ENCODE measurements around the gene CRIP1.

CRIP1 gene

GRCh38 chr14:105491366-105491973 lies 4.8 kb downstream of the CRIP1 start:
- FAIRE-seq (no peak), DNase-seq (ENCODE audit: insufficient read length, low spot score) (peak; percentile 66)

- FAIRE-seq = no peak
- no peak for DNase-seq (ENCODE audit: insufficient read length, low spot score)
These were observed 5.6 kb downstream of the CRIP1 start for GRCh38 chr14:105492031-105492970.

DNA sequence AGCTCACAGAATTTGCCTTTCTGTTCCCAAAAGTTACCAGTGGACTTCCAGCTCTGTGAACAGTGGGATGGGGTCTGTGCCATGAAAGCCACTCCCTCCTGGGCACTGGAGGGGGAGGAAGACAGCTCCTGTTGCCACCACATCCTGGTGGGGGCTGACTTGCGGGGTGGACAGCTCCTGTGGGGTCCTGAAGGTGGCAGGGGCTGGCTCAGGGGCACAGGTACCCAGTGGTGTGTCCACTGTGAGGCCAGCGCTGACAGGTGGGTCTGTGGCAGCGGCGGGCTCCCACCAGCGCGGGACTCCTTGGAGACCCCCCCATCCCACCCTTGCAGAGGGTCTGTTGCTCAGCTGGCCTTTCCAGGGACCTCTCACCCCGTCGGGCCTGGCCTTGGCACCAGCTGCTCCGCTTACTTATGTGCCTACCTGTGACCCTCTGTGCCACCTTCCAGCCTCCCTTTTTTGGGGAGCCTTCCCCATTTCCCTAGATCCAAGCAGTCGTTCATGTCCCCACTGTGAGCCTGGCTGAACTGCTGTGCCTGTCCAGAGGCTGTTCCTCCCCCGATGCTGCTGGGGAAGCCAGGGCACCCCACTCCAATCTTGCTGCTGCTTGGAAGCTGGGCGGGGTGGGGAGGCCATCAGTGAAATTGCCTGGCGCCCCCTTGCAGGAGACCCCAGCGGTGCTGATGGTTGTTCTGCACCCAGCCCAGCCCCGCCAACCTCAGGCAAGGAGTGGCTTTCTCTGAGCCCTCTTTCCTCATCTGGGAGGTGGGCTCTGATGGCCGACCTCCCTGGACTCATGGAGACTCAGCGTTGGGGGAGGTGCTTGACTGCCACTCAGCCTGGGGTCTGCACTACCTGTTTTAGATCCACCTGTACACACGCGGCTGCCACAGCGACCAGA lies 6.5 kb downstream of the CRIP1 start:
- DNase-seq (ENCODE audit: insufficient read length, low spot score) (no peak), FAIRE-seq (no peak)

GRCh38 chr14:105493921-105494605 lies 7.4 kb downstream of the CRIP1 start:
- DNase-seq (ENCODE audit: insufficient read length, low spot score) (no peak), FAIRE-seq (no peak)

GRCh38 chr14:105494606-105494929 lies 7.9 kb downstream of the CRIP1 start:
- FAIRE-seq (no peak), DNase-seq (ENCODE audit: insufficient read length, low spot score) (no peak)

DNA sequence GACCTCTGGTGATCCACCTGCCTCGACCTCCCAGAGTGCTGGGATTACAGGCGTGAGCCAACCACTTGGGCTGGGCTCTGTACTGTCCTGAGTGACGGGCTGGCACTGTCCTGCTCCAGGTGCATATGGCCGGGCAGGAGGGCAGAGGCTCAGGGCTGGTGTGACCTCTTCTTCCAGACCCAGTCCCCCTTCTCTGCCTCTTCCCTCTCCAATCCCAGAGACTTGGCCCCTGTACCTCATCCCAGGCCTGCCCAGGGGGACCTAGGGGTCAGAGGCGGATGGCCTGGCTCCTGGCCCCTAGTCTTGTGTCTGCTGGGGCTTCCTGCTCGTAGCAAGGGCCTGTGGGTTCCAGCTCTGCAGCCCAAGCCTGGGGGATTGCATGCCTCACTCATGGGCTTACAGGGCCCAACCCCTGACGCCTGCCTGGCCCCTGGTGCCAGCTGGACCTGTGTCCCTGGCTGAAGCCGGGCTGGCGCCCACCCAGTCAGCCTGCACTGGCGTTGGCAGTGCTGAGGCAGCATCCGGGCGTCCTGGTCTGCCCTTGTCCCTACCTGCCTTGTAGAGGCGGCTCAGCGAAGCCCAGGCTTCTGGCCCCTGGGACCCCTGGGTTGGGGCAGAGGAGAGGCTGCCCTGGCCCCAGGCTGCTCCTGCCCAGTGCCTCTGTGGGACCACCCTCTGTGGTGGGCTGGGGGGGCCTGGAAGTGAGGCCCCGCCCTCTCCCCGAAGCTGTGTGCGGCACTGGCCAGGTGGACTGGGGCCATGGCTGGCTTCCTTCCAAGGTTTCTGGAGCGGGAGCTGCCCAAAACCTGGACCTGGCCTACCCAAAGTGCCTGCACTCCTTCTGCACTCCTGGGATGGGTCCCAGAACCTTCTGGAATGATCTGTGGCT lies 8.7 kb downstream of the CRIP1 start:
- no peak for DNase-seq (ENCODE audit: insufficient read length, low spot score)
- no peak for FAIRE-seq

DNA sequence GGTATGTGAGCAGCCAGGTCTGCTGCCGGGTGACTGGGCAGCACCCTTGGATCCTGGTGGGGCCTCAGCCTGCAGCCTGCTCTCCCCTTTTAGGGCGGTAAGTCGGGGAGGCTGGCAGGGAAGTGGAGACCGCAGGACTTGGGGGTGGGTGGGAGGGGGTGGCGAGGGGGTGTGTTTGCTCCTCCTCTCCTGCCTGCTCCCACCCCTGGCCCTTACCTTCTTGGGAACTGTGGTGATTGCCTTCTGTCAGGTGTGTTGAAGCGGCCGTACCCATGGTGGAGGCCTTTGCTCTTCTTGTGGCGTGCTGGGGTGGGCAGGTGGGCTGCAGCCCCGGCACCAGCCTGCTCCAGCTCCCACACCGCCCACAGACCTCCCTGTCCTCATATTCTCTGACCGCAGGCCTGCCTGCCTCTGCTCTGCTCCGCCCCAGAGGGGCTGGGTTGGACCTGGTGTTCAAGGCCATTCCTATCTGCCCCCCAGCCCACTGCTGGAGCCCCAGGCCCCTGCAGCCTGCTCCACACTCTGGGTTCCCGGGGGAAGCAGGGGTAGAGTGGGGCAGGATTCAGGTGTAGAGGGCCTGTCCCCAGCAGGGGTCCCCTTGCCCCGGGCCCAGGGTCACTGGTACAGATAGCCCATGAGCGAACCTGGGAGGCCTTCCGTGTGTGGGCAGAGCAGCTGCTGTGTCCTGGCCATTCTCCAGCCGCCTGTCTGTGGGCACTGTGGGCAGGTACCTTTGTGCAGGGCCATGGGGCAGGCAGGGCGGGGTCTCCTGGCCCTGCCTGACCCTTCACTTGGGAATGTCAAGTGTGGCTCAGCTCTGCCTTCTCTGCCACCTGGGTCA lies 9.5 kb downstream of the CRIP1 start:
- DNase-seq (ENCODE audit: insufficient read length, low spot score) = no peak
- no peak for FAIRE-seq

GRCh38 chr14:105496831-105497591 lies 10.3 kb downstream of the CRIP1 start:
- DNase-seq (ENCODE audit: insufficient read length, low spot score) (no peak), FAIRE-seq (no peak)

GRCh38 chr14:105497671-105498429 lies 11.2 kb downstream of the CRIP1 start:
- DNase-seq (ENCODE audit: insufficient read length, low spot score) (no peak), FAIRE-seq (no peak)

- DNase-seq (ENCODE audit: insufficient read length, low spot score) (no peak), FAIRE-seq (no peak)
These were observed 12.0 kb downstream of the CRIP1 start for GRCh38 chr14:105498430-105499255.

DNA sequence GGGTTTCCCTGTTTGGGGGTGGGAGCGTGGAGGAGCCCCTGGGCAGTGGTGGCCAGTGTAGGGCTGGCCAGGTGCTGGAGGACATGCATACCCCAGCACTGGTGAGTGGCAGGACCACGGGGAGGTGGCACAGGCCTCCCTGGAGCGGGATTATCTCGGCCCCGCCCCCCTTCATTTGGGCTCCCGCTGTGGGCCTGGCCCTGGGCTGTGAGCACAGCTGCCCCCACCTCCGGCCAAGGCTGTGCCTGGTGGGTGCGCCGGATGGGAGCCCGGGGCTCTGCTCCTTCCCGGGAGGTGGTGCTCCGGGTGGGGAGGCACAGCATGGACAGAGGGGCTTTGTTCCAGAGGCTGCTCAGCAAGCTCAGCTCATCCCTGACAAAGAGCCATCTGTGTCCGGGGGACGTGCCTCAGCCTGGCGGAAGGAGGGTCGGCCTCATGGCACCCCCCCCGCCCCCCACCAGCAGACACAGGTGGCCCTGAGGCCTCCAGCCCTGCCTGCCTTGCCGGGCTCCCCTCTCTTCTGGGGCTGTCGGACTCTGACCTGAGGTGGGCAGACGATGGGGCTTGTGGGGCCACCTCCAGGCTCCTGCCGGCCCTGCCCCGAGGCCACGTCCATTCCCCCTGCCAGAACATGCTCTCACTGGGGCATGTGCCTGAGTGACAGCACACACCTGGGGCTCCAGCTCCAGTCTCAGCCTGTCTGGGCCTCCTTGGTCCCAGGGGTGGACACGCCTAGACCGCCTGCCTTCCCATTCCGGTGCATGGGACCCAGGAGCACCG lies 12.8 kb downstream of the CRIP1 start:
- FAIRE-seq (no peak), DNase-seq (ENCODE audit: insufficient read length, low spot score) (no peak)

DNA sequence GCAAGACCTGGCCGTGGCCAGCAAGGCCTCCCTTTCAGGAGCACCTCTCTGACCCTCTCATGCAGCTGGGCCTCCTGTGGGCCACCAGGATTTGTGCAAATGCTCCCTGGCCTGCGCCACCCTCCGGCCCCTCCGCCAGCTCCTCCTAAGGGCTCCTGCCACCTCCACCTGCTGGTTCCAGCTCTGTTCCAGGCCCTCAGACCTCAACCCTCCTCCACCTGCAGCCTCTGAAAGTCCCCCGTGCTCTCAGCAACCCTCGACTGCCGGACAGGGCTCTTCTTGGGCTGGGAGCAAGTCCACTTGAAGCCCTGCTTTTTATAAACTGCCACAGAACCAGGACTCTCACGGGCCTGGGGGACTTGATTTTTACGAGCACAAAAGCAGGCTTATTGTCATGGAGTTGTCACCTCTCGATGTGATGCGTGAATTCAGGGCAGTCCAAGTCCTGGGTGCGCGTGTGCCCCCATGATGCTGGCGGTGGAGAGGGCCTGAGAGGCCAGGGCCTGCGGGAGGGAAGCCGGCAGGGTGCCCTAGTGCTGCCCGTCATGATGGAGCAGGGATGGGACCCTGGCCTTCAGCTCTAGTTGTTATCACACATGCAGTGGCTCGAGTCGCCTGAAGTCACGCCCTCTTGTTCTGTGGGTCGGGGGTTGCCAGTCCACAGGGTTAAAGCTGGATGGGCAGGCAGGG lies 13.5 kb downstream of the CRIP1 start:
- FAIRE-seq = no peak
- no peak for DNase-seq (ENCODE audit: insufficient read length, low spot score)

DNA sequence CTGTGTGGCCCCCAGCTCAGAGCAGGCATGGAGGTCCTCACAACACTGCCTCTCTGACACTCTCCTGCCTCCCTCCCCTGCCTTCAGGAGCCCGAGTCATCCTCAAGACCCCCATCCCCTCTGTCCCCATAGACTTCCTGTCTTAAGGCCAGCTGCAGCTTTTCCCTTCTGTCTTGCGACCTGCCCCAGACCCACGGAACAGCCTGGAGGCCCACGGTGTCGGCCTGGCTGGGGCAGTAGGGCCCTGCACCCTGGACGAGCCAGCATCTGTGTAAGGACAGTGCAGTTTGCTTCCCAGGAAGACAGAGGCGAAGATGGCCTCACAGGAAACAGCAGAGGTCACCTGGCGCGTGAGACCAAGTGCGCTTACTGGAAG lies 14.0 kb downstream of the CRIP1 start:
- DNase-seq (ENCODE audit: insufficient read length, low spot score) (no peak), FAIRE-seq (no peak)

GRCh38 chr14:105501504-105502291 lies 15.0 kb downstream of the CRIP1 start:
- no peak for DNase-seq (ENCODE audit: insufficient read length, low spot score)
- no peak for FAIRE-seq

Data from HTR-8/SVneo (cell line).